ENCODE data around the gene CDS1.

DNA sequence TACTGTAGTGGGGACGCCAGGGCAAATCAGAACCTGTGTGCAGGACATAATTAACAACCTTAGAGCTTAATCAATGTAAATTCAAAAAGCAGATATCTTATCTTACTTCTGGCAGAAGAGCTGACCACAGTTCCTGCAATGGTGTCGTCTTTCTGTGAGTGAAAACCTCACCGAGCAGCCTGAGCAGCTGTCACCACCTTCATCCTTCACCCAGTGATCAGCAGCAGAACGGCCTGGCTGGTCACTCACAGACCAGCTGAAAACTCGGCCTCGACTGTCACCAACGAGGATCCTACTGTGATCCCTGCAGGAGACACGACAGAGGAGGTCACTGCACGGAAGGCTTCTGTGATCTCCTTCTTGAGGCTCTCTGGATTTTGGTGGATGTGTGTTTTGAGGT lies 94.2 kb downstream of the CDS1 start:
- TF ChIP-seq, protein P1, sequence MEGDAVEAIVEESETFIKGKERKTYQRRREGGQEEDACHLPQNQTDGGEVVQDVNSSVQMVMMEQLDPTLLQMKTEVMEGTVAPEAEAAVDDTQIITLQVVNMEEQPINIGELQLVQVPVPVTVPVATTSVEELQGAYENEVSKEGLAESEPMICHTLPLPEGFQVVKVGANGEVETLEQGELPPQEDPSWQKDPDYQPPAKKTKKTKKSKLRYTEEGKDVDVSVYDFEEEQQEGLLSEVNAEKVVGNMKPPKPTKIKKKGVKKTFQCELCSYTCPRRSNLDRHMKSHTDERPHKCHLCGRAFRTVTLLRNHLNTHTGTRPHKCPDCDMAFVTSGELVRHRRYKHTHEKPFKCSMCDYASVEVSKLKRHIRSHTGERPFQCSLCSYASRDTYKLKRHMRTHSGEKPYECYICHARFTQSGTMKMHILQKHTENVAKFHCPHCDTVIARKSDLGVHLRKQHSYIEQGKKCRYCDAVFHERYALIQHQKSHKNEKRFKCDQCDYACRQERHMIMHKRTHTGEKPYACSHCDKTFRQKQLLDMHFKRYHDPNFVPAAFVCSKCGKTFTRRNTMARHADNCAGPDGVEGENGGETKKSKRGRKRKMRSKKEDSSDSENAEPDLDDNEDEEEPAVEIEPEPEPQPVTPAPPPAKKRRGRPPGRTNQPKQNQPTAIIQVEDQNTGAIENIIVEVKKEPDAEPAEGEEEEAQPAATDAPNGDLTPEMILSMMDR (IDR thresholded peaks at IDR 0.05): no peak
- TF ChIP-seq POLR2A (IDR thresholded peaks at IDR 0.05) (no peak), POLR2AphosphoS5 (IDR thresholded peaks at IDR 0.05) (no peak)

All from stomach (tissue), 4 donors.